Measurements from ENCODE around the gene PRAMEF8. TPM values are rescaled to one million over a fixed set of nuclear protein-coding genes. Genes with fewer than 3 reads are reported as not detected.

PRAMEF8 gene
- total RNA-seq, 1 donor from 2014 or later, result not detected

Other genes starting within 250 kb of the PRAMEF8 start
- not detected in 2 replicates for gene PRAMEF27, start 228.6 kb downstream of the PRAMEF8 start, total RNA-seq
- not detected in 2 replicates for gene HNRNPCL3, start 224.4 kb downstream of the PRAMEF8 start, total RNA-seq
- gene PRAMEF25, start 214.4 kb downstream of the PRAMEF8 start, total RNA-seq, result not detected in 2 replicates
- gene HNRNPCL2, start 168.3 kb downstream of the PRAMEF8 start, total RNA-seq, result not detected in 2 replicates
- gene PRAMEF26, start 129.1 kb downstream of the PRAMEF8 start, total RNA-seq, result not detected in 2 replicates
- not detected in 2 replicates for gene HNRNPCL4, start 119.5 kb downstream of the PRAMEF8 start, total RNA-seq
- gene PRAMEF9, start 113.3 kb downstream of the PRAMEF8 start, total RNA-seq, result not detected in 2 replicates
- not detected in 2 replicates for gene PRAMEF13, start 83.7 kb downstream of the PRAMEF8 start, total RNA-seq
- not detected in 2 replicates for gene PRAMEF18, start 59.0 kb downstream of the PRAMEF8 start, total RNA-seq
- not detected in 2 replicates for gene PRAMEF5, start 30.9 kb downstream of the PRAMEF8 start, total RNA-seq
- gene PRAMEF33, start 18.4 kb upstream of the PRAMEF8 start, total RNA-seq, result not detected in 2 replicates
- gene PRAMEF15, start 30.4 kb upstream of the PRAMEF8 start, total RNA-seq, result not detected in 2 replicates
- not detected in 2 replicates for gene PRAMEF14, start 62.0 kb upstream of the PRAMEF8 start, total RNA-seq
- not detected in 2 replicates for gene PRAMEF19, start 86.8 kb upstream of the PRAMEF8 start, total RNA-seq
- not detected in 2 replicates for gene PRAMEF17, start 104.5 kb upstream of the PRAMEF8 start, total RNA-seq
- gene PRAMEF20, start 125.3 kb upstream of the PRAMEF8 start, total RNA-seq, result not detected in 2 replicates
- gene LRRC38, start 228.9 kb upstream of the PRAMEF8 start, total RNA-seq, result not detected in 2 replicates